HCT116 (cell line): ENCODE results near the gene TOR1AIP2. TPM values are rescaled to one million over a fixed set of nuclear protein-coding genes. Genes with fewer than 3 reads are reported as not detected.

Experiments used
- ATAC-seq: fragments of 200-7000 bp; cut with Tn5 transposase; 2 replicates; pipeline ENCODE4 v1.9.1; 2020; ENCODE audit warnings: mild to moderate bottlenecking, moderate library complexity
- BruUV-seq: library from RNA; stranded (reverse); fragments of 400-500 nt; replicated peaks from 2 replicates; lab custom pipeline; 2021; lab: Mats Ljungman, UMichigan
- CTCF ChIA-PET: fragments of 300-600 bp; sonication (Branson Sonifier 250); formaldehyde crosslinking; loops from one replicate; lab custom pipeline; 2021; ENCODE audit warnings: antibody characterized with exemption; lab: Charles Lee
- POLR2A ChIA-PET: fragments of 300-600, 350-600 bp; sonication (Branson Sonifier 250); formaldehyde crosslinking; loops from one replicate; lab custom pipeline; 2021; ENCODE audit warnings: antibody characterized with exemption; lab: Charles Lee
- RAD21 ChIA-PET, 2 experiments: fragments of 300-600 bp; sonication (Branson Sonifier 250); formaldehyde crosslinking; loops; one replicate each; lab custom pipeline; 2023; ENCODE audit warnings: low total read pairs in 2 of 2; ENCODE audit not compliant: uncharacterized antibody in 2 of 2, unreplicated experiment in 2 of 2, low non-redundant PET in 1 of 2; lab: Charles Lee
- DNase-seq: peaks from one replicate; pipeline ENCODE4 v3.0.0-alpha.2; 2010; ENCODE audit warnings: low read depth, low spot score
- H2AFZ ChIP-seq: fragments of 200-600 bp; shearing (Covaris generic), sonication (generic); 2 replicates; pipeline ENCODE4 v1.6.1; 2017; ENCODE audit warnings: low read depth, mixed run types, mixed read lengths, antibody characterized with exemption, low read length; ENCODE audit not compliant: poor library complexity, severe bottlenecking
- H3K27ac ChIP-seq: 2 replicates; pipeline ENCODE4 v1.5.1; 2012; ENCODE audit warnings: low read depth, low read length
- H3K27me3 ChIP-seq: fragments of 200-600 bp; sonication (generic); 2 replicates; pipeline ENCODE4 v1.6.1; 2016; ENCODE audit warnings: mixed run types, low read length, mixed read lengths; ENCODE audit not compliant: insufficient read depth
- H3K36me3 ChIP-seq, 2 experiments: fragments of 200-500 bp in 1 of 2; fragments of 200-600 bp in 1 of 2; sonication (Bioruptor generic) in 1 of 2; sonication (generic) in 1 of 2; 2 replicates each; pipeline versions ENCODE4 v1.5.1 to v1.6.1; 2014 to 2016; ENCODE audit warnings: low read length in 2 of 2, inconsistent platforms in 1 of 2, mixed read lengths in 1 of 2, mixed run types in 1 of 2; ENCODE audit not compliant: insufficient read depth in 2 of 2, control insufficient read depth in 1 of 2
- H3K4me1 ChIP-seq, 2 experiments: fragments of 200-600 bp in 1 of 2; sonication (generic) in 1 of 2; 2 replicates each; pipeline versions ENCODE4 v1.5.1 to v1.6.1; 2012 to 2017; ENCODE audit warnings: low read length in 2 of 2, inconsistent platforms in 1 of 2, mild to moderate bottlenecking in 1 of 2, mixed read lengths in 1 of 2, mixed run types in 1 of 2, moderate library complexity in 1 of 2; ENCODE audit not compliant: insufficient read depth in 2 of 2, control insufficient read depth in 1 of 2
- H3K4me2 ChIP-seq: fragments of 200-600 bp; sonication (generic); 2 replicates; pipeline ENCODE4 v1.6.1; 2017; ENCODE audit warnings: mixed run types, low read length, mixed read lengths
- H3K4me3 ChIP-seq, 2 experiments: fragments of 200-600 bp in 1 of 2; sonication (generic) in 1 of 2; replicated peaks in 1 of 2; 2 replicates each; pipeline ENCODE4 v1.5.1; 2011 to 2016; ENCODE audit warnings: low read length in 2 of 2, control low read depth in 1 of 2, low read depth in 1 of 2, mild to moderate bottlenecking in 1 of 2, mixed read lengths in 1 of 2, mixed run types in 1 of 2
- H3K79me2 ChIP-seq: fragments of 200-600 bp; sonication (generic); 2 replicates; pipeline ENCODE4 v1.6.1; 2017; ENCODE audit warnings: mild to moderate bottlenecking, mixed run types, low read length, moderate library complexity, mixed read lengths; ENCODE audit not compliant: insufficient read depth
- H3K9ac ChIP-seq: fragments of 200-600 bp; sonication (generic); 2 replicates; pipeline ENCODE4 v1.6.1; 2016; ENCODE audit warnings: low read length, mixed read lengths
- H3K9me2 ChIP-seq: fragments of 200-600 bp; sonication (generic), shearing (Covaris generic); 2 replicates; pipeline ENCODE4 v1.6.1; 2017; ENCODE audit warnings: mixed run types, mild to moderate bottlenecking, moderate library complexity; ENCODE audit not compliant: insufficient read depth
- H3K9me3 ChIP-seq, 2 experiments: fragments of 200-500 bp in 1 of 2; fragments of 200-600 bp in 1 of 2; sonication (Bioruptor generic) in 1 of 2; sonication (generic) in 1 of 2; 2 replicates each; pipeline ENCODE4 v1.6.1; 2014 to 2017; ENCODE audit warnings: low read length in 2 of 2, mixed read lengths in 2 of 2, inconsistent platforms in 1 of 2, low read depth in 1 of 2, mild to moderate bottlenecking in 1 of 2, mixed run types in 1 of 2, moderate library complexity in 1 of 2; ENCODE audit not compliant: control insufficient read depth in 1 of 2, insufficient read depth in 1 of 2
- H4K20me1 ChIP-seq: fragments of 200-600 bp; sonication (generic), shearing (Covaris generic); 2 replicates; pipeline ENCODE4 v1.6.1; 2017; ENCODE audit warnings: mixed run types, mild to moderate bottlenecking, moderate library complexity; ENCODE audit not compliant: insufficient read depth
- ATF3 ChIP-seq: IDR thresholded peaks from 2 replicates; pipeline ENCODE4 v1.6.1; 2012
- CBX3 ChIP-seq: IDR thresholded peaks from 2 replicates; pipeline ENCODE4 v1.6.1; 2012; ENCODE audit warnings: low read depth
- CTCF ChIP-seq, 3 experiments: fragments of 200-600 bp in 1 of 3; sonication (generic) in 1 of 3; IDR thresholded peaks in 2 of 3; conservative IDR thresholded peaks in 1 of 3; 2 replicates each; pipeline ENCODE4 v1.5.1; 2012 to 2017; ENCODE audit warnings: low read depth in 2 of 3, low read length in 2 of 3, antibody characterized with exemption in 1 of 3, borderline replicate concordance in 1 of 3, control low read depth in 1 of 3, mild to moderate bottlenecking in 1 of 3, mixed read lengths in 1 of 3, mixed run types in 1 of 3, moderate library complexity in 1 of 3; ENCODE audit not compliant: insufficient read depth in 1 of 3
- EZH2phosphoT487 ChIP-seq: fragments of 200-600 bp; IDR thresholded peaks from 2 replicates; pipeline ENCODE4 v1.6.1; 2018; ENCODE audit warnings: antibody characterized with exemption, borderline replicate concordance
- FOSL1 ChIP-seq: IDR thresholded peaks from 2 replicates; pipeline ENCODE4 v1.6.1; 2012; ENCODE audit warnings: low read depth
- MAX ChIP-seq: IDR thresholded peaks from 2 replicates; pipeline ENCODE4 v1.6.1; 2012
- POLR2AphosphoS5 ChIP-seq: IDR thresholded peaks from 2 replicates; pipeline ENCODE4 v1.6.1; 2011; ENCODE audit warnings: mild to moderate bottlenecking, low read depth, low read length, moderate library complexity
- SIN3A ChIP-seq: IDR thresholded peaks from 2 replicates; pipeline ENCODE4 v1.6.1; 2012; ENCODE audit warnings: low read depth
- SP1 ChIP-seq: IDR thresholded peaks from 2 replicates; pipeline ENCODE4 v1.6.1; 2012; ENCODE audit warnings: low read depth
- SRF ChIP-seq: IDR thresholded peaks from 2 replicates; pipeline ENCODE4 v1.6.1; 2012; ENCODE audit warnings: low read depth
- YY1 ChIP-seq: IDR thresholded peaks from 2 replicates; pipeline ENCODE4 v1.6.1; 2011; ENCODE audit warnings: low read length, low read depth, moderate library complexity, mild to moderate bottlenecking; ENCODE audit not compliant: insufficient replicate concordance; ENCODE audit errors: extremely low read depth
- ZFX ChIP-seq: fragments of 450-650 bp; IDR thresholded peaks from 2 replicates; pipeline ENCODE4 v1.6.1; 2017
- ZNF274 ChIP-seq: fragments of 200-500 bp; sonication (Bioruptor generic); IDR thresholded peaks from 2 replicates; pipeline ENCODE4 v1.6.1; 2014; ENCODE audit warnings: mild to moderate bottlenecking, low read depth, low read length, inconsistent platforms
- intact Hi-C: fragments of 100-400 bp; cut with micrococcal nuclease; formaldehyde crosslinking; loops from 2 replicates; pipeline ENCODE4 v1.10.0; 2022
- total RNA-seq: library from RNA; stranded (reverse); gene quantifications from one replicate; pipeline ENCODE4 v1.2.1, GENCODE V29; 2021; ENCODE audit not compliant: unreplicated experiment

The TOR1AIP2 gene
- total RNA-seq, 1 experiment from 2014 or later = 106 TPM

GRCh38 chr1:179871940-179872339 is 5.7 kb downstream of the TOR1AIP2 start:
- Histone ChIP-seq H3K4me3 (no peak overlapping the region), H3K36me3 (peaks cover 26 to 36% of the 10 kb centered on the region in 2 experiments), H3K9me2 (no peaks in the 10 kb centered on the region)
- TF ChIP-seq CTCF (IDR thresholded peaks at IDR 0.05 in 2 of 3, conservative IDR thresholded peaks at IDR 0.05 in 1 of 3; ENCODE audit: borderline replicate concordance in 1 of 3, insufficient read depth in 1 of 3, low read depth in 2 of 3, low read length in 2 of 3) (no peak), EZH2phosphoT487 (no peak), ATF3 (no peak), SRF (no peak), SP1 (no peak), ZFX (no peak), POLR2AphosphoS5 (no peak), MAX (no peak), FOSL1 (no peak), ZNF274 (no peak), YY1 (no peak), CBX3 (no peak), SIN3A (no peak)
- TF ChIP-seq, all 23 proteins: peak for 0
- no peak overlapping the region for H3K4me2 ChIP-seq
- H3K9me3 ChIP-seq = no peaks in the 10 kb centered on the region
- peaks cover 45% of the 10 kb centered on the region; the same call in 1 of the 2 replicates for H4K20me1 ChIP-seq
- peaks cover 10 to 14% of the 10 kb centered on the region in 2 experiments for H3K4me1 ChIP-seq
- no peak overlapping the region for H3K9ac ChIP-seq
- ChIA-PET CTCF (no interaction called here), RAD21 (no interaction called here), POLR2A (no interaction called here)
- ATAC-seq (no peak), DNase-seq (no peak)
- H2AFZ ChIP-seq = no peak overlapping the region
- intact Hi-C loops = no loop called here
- no peaks in the 10 kb centered on the region for H3K27me3 ChIP-seq
- BruUV-seq = no TSS peak
- H3K27ac ChIP-seq = no peak overlapping the region
- H3K79me2 ChIP-seq = peaks cover 100% of the 10 kb centered on the region
